Hepatocyte (in vitro differentiated cells): Measurements from ENCODE around the gene CSTPP1. TPM values are rescaled to one million over a fixed set of nuclear protein-coding genes. Genes with fewer than 3 reads are reported as not detected.

Source experiments
- DNase-seq: peaks from one replicate; pipeline ENCODE4 v3.0.0-alpha.2; 2016; ENCODE audit warnings: low spot score
- H2AFZ ChIP-seq: fragments of 200-600 bp; sonication (generic); 2 replicates; pipeline ENCODE4 v1.6.0; 2016; ENCODE audit warnings: antibody characterized with exemption, mild to moderate bottlenecking
- H3K27ac ChIP-seq: fragments of 200-600 bp; sonication (generic); 2 replicates; pipeline ENCODE4 v1.5.1; 2016; ENCODE audit warnings: mild to moderate bottlenecking
- H3K27me3 ChIP-seq: fragments of 200-600 bp; sonication (generic); 2 replicates; pipeline ENCODE4 v1.6.1; 2016
- H3K36me3 ChIP-seq: fragments of 200-600 bp; sonication (generic); replicated peaks from 2 replicates; pipeline ENCODE4 v1.5.1; 2016; ENCODE audit warnings: low read depth; ENCODE audit not compliant: insufficient read depth
- H3K4me1 ChIP-seq: fragments of 200-600 bp; sonication (generic); 2 replicates; pipeline ENCODE4 v1.5.1; 2016; ENCODE audit warnings: mild to moderate bottlenecking, moderate library complexity; ENCODE audit not compliant: insufficient read depth
- H3K4me2 ChIP-seq: fragments of 200-600 bp; sonication (generic); 2 replicates; pipeline ENCODE4 v1.6.0; 2016
- H3K4me3 ChIP-seq: fragments of 200-600 bp; sonication (generic); 2 replicates; pipeline ENCODE4 v1.5.1; 2016; ENCODE audit warnings: mild to moderate bottlenecking
- H3K79me2 ChIP-seq: fragments of 200-600 bp; sonication (generic); 2 replicates; pipeline ENCODE4 v1.6.0; 2017; ENCODE audit warnings: mild to moderate bottlenecking
- H3K9me2 ChIP-seq: fragments of 200-600 bp; sonication (generic); replicated peaks from 2 replicates; pipeline ENCODE4 v1.6.0; 2017; ENCODE audit warnings: mild to moderate bottlenecking; ENCODE audit not compliant: insufficient read depth
- H3K9me3 ChIP-seq: fragments of 200-600 bp; sonication (generic); 2 replicates; pipeline ENCODE4 v1.5.1; 2016; ENCODE audit warnings: low read depth, mild to moderate bottlenecking
- H4K20me1 ChIP-seq: fragments of 200-600 bp; sonication (generic); 2 replicates; pipeline ENCODE4 v1.6.0; 2016; ENCODE audit warnings: mild to moderate bottlenecking; ENCODE audit not compliant: insufficient read depth, poor library complexity, severe bottlenecking
- EZH2 ChIP-seq: fragments of 200-600 bp; sonication (generic); IDR thresholded peaks from 2 replicates; pipeline ENCODE4 v1.6.1; 2016; ENCODE audit warnings: antibody characterized with exemption, mild to moderate bottlenecking, borderline replicate concordance
- EZH2phosphoT487 ChIP-seq: fragments of 200-600 bp; sonication (generic); IDR thresholded peaks from one replicate; pipeline ENCODE4 v1.6.1; 2018; ENCODE audit warnings: antibody characterized with exemption, mild to moderate bottlenecking, low read depth, moderate library complexity; ENCODE audit not compliant: unreplicated experiment, severe bottlenecking
- WGBS: methylation state at CpG from one replicate; pipeline ENCODE4 v1.1.6; 2016; ENCODE audit warnings: low lambda C conversion rate; ENCODE audit errors: missing lambda C conversion rate; 5-methylcytosine and 5-hydroxymethylcytosine counted together
- polyA plus RNA-seq: library from polyadenylated mRNA; unstranded; fragments of >200 nt; fragmentation: Nextera tagmentation; extraction: Ambion mirVana; gene quantifications from 2 replicates; pipeline ENCODE4 v1.2.1, GENCODE V29; 2016
- total RNA-seq: library from RNA; depleted of rRNA; stranded (reverse); fragments of >200 nt; gene quantifications from 2 replicates; pipeline ENCODE4 v1.2.3, GENCODE V29; 2014
- TF ChIP-seq, protein P1 (sequence below): fragments of 200-600 bp; sonication (generic); IDR thresholded peaks from 2 replicates; pipeline ENCODE4 v1.5.1; 2016; ENCODE audit warnings: antibody characterized with exemption, mild to moderate bottlenecking; ENCODE audit not compliant: poor library complexity

CSTPP1 gene
- total and polyA plus RNA-seq, 2 experiments from 2014 or later: 23.0 to 44.3 TPM

DNA sequence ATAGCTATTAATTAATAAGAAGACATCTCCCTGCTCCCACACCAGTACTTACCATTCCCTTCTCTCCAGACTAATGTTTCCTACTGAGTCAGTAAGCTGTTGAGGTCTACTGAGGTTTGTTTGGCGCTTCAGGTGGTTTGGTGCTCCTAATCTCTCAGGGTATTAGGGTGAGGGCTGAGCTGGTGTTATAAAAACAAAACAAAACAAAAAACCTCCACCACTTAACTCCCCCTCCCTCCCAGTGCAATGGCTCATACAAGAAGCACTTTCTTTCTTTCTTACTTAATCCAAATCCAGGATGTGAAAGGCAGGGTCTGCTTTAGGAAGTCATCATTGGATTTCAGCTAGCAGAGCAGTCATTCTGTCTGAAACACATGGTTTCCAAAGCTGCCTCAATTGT lies 15.3 kb downstream of the CSTPP1 start:
- Histone ChIP-seq H3K27ac (no peak overlapping the region), H4K20me1 (no peaks in the 10 kb centered on the region), H3K79me2 (peaks cover 11% of the 10 kb centered on the region), H2AFZ (no peak overlapping the region), H3K4me1 (peaks cover 23% of the 10 kb centered on the region), H3K4me3 (no peak overlapping the region), H3K9me2 (no peaks in the 10 kb centered on the region), H3K27me3 (no peaks in the 10 kb centered on the region), H3K36me3 (no peaks in the 10 kb centered on the region), H3K4me2 (no peak overlapping the region), H3K9me3 (no peaks in the 10 kb centered on the region)
- TF ChIP-seq EZH2phosphoT487 (no peak), EZH2 (no peak)
- TF ChIP-seq, protein P1, sequence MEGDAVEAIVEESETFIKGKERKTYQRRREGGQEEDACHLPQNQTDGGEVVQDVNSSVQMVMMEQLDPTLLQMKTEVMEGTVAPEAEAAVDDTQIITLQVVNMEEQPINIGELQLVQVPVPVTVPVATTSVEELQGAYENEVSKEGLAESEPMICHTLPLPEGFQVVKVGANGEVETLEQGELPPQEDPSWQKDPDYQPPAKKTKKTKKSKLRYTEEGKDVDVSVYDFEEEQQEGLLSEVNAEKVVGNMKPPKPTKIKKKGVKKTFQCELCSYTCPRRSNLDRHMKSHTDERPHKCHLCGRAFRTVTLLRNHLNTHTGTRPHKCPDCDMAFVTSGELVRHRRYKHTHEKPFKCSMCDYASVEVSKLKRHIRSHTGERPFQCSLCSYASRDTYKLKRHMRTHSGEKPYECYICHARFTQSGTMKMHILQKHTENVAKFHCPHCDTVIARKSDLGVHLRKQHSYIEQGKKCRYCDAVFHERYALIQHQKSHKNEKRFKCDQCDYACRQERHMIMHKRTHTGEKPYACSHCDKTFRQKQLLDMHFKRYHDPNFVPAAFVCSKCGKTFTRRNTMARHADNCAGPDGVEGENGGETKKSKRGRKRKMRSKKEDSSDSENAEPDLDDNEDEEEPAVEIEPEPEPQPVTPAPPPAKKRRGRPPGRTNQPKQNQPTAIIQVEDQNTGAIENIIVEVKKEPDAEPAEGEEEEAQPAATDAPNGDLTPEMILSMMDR: no peak
- no peak for DNase-seq
- WGBS: 90% methylated on average over 1 of the region's 1 CpG

DNA sequence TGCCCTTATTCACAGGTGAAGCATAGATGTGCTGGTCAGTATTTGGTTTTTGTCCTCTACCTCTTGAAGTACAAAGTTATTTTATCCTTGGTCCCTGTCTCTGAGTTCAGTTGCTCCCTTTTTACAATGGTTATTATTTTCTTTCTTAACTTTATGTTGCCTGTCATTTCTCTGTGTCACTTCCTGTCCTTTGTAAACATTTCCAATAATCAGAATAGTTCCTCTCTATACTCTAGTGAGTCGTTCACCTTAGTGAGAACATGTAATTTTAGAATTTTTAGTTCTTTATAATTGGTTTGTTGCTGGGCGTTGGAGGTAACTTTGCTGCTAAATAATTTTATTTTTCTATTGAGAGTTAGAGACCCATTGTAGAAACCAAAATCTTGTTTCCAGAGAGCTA lies 16.0 kb downstream of the CSTPP1 start:
- Histone ChIP-seq H3K36me3 (no peaks in the 10 kb centered on the region), H3K79me2 (peaks cover 12% of the 10 kb centered on the region), H3K27ac (no peak overlapping the region), H4K20me1 (no peaks in the 10 kb centered on the region), H2AFZ (no peak overlapping the region), H3K27me3 (no peaks in the 10 kb centered on the region), H3K9me2 (no peaks in the 10 kb centered on the region), H3K4me2 (no peak overlapping the region), H3K4me3 (no peak overlapping the region), H3K4me1 (peaks cover 16% of the 10 kb centered on the region), H3K9me3 (no peaks in the 10 kb centered on the region)
- no peak for TF ChIP-seq EZH2phosphoT487
- TF ChIP-seq, protein P1: no peak
- no peak for TF ChIP-seq EZH2
- no peak for DNase-seq
- 85% methylated on average over 2 of the region's 2 CpGs for WGBS

- Histone ChIP-seq H3K36me3 (no peaks in the 10 kb centered on the region), H3K4me2 (no peak overlapping the region), H4K20me1 (no peaks in the 10 kb centered on the region), H3K79me2 (peaks cover 17% of the 10 kb centered on the region), H3K27ac (no peak overlapping the region), H2AFZ (no peak overlapping the region), H3K4me1 (peaks cover 11% of the 10 kb centered on the region), H3K4me3 (no peak overlapping the region), H3K9me2 (no peaks in the 10 kb centered on the region), H3K27me3 (no peaks in the 10 kb centered on the region), H3K9me3 (no peaks in the 10 kb centered on the region)
- 92% methylated on average over 5 of the region's 5 CpGs for WGBS
- no peak for DNase-seq
- TF ChIP-seq EZH2 (no peak), EZH2phosphoT487 (no peak)
- TF ChIP-seq, protein P1: no peak
These were observed 16.5 kb downstream of the CSTPP1 start for GRCh38 chr11:46953093-46953492.

DNA sequence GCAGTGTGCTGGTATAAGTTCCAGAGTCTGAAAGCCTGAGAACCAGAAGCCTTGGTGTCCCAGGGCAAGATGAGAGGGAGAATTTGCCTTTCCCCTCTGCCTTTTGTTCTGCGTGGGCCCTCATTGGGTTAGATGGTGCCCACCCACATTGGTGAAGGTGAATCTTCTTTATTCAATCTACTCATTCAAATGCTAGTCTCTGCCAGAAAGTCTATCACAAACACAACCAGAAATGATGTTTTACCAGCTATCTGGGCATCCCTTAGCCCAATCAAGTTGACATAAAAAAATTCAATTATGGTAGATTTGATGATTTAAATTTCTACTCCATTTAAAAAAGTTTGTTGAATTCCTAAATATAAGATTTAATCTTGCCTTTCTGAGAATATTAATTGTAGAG lies 22.2 kb downstream of the CSTPP1 start:
- no peak overlapping the region for H2AFZ ChIP-seq
- peaks cover 24% of the 10 kb centered on the region for H3K79me2 ChIP-seq
- no peak overlapping the region for H3K4me3 ChIP-seq
- no peaks in the 10 kb centered on the region for H4K20me1 ChIP-seq
- H3K27me3 ChIP-seq: no peaks in the 10 kb centered on the region
- 100% methylated on average over 1 of the region's 1 CpG for WGBS
- TF ChIP-seq, protein P1: no peak
- H3K9me2 ChIP-seq: no peaks in the 10 kb centered on the region
- no peaks in the 10 kb centered on the region for H3K9me3 ChIP-seq
- H3K36me3 ChIP-seq: no peaks in the 10 kb centered on the region
- H3K4me2 ChIP-seq: no peak overlapping the region
- H3K4me1 ChIP-seq: no peaks in the 10 kb centered on the region
- H3K27ac ChIP-seq: no peak overlapping the region
- DNase-seq: no peak
